ENCODE measurements around the gene EIF3C.
"Not testable (repeated sequence)": the region's sequence is repeated elsewhere in the genome, so short reads cannot be mapped to it uniquely, and the experiment has no call there.

Gene EIF3C

DNA sequence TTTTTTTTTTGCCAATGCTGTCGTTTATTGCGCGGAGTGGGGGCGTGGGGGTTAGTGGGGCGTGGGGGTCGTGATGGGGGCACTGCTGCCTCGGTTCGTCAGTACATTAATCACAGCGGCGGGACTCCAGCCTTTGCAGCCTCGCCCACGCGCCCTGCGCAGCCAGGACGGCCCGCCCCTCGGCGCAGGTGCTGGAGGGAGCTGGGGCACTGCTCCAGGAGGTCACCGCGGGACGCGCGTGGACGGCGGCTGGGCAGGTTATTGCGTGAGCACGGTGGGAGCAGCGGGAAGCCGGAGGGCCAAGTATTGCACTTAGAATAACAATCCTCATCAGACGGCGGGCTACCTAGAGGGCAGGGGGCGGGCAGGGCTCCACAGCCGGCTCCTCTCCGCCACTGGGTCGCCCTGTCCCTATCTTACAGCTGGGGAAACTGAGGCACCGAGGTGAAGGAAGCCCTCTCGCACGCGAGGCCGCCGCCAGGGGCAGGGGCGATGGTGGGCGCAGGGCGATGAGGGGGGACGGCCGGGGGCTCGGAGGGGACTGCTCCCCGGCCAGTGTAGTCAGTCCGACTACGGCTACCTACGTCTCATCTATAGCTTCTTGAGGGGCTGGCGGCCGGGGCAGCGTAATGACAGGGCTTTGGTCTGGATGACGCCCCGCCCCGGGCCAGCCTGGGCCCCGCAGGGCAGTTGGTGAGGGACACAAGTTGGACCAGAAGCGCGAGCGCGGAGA, 35.5 kb downstream of the EIF3C start:
- in situ Hi-C loops (cut with MboI; ENCODE audit: low sequenced_read_pairs) = not testable (repeated sequence)

GRCh38 chr16:28749997-28750465, 38.8 kb downstream of the EIF3C start:
- in situ Hi-C loops (cut with MboI; ENCODE audit: low sequenced_read_pairs) = not testable (repeated sequence)

DNA sequence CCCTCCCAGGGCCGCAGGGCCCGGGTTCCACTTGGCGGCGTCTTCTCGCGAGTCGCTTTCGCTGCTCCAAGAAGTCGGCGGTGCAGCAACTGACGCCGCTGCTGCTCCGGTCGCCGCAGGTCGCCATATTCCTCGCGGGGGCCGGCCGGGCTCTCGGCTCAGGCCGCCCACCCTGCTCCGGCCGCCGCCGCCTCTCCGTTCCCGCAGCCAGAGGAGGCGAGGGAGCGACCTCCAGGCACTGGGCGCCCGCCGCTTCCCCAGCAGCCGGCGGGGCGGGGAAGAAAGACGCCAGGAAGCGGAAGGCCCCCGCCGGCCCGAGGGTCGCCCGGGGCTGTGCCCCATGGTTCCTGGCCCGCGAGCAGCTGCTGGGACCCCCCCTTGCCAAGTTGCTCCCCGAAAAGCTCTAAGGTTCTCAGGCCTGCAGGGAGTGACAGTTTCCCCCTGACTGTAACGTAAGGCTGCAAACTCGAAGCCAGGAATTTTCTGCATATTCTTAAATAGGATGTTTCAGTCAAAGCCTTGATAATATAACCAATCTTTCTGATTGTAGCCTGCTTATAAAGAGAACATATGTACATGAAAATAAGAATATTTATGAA, 39.3 kb downstream of the EIF3C start:
- in situ Hi-C loops (cut with MboI; ENCODE audit: low sequenced_read_pairs) = not testable (repeated sequence)

- in situ Hi-C loops (cut with MboI; ENCODE audit: low sequenced_read_pairs) = not testable (repeated sequence)
These were observed 40.2 kb downstream of the EIF3C start, which contains the start of gene NPIPB9 for GRCh38 chr16:28751487-28751886. TSS of gene NPIPB9 (plus strand) at chr16:28751787.

DNA sequence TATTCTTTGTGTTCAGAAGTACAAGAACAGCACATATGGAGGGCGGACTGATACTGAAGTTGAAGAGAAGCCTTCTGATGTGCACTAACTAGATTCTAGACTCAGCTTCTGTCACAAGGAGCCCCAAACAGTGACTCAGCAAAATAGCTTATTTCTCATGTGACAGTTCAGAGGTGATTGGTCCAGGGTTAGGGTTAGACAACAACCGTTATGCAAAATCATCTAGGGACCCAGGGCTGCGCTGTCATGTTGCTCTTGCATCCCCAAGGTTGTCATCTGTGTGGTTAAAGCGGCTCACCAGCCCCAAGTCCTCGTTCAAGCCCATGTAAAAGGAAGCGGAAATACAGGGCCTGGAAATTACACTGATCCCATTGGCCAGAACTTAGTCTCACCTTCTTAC, 70.4 kb downstream of the EIF3C start:
- in situ Hi-C loops (cut with MboI; ENCODE audit: low sequenced_read_pairs) = not testable (repeated sequence)

DNA sequence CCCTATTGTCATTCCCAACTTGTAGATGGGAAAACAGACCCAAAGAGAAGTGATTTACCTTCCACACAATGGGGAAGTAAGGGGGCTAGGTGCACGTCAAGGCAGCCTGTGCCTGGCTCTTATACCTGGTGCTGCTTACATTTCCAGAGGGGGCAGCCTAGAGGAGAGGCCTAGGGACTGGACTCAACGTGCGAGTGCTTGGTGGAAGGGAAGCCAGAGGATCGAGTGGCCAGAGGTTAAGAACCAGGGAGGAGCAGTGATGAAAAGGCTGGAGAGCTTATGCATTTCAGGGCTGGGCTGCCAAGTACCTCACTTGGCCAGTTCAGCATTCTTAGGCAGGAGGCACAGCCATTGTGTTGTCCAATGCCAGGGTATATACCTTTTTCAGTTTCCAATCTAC, 71.1 kb downstream of the EIF3C start:
- in situ Hi-C loops (cut with MboI; ENCODE audit: low sequenced_read_pairs) = not testable (repeated sequence)
